GM19035 (cell line): ENCODE results near the gene KCNK4.

Source experiments
- ATAC-seq: cut with Tn5 transposase; IDR thresholded peaks from one replicate; pipeline ENCODE4 v1.9.1; 2021; ENCODE audit not compliant: unreplicated experiment

Gene KCNK4

DNA sequence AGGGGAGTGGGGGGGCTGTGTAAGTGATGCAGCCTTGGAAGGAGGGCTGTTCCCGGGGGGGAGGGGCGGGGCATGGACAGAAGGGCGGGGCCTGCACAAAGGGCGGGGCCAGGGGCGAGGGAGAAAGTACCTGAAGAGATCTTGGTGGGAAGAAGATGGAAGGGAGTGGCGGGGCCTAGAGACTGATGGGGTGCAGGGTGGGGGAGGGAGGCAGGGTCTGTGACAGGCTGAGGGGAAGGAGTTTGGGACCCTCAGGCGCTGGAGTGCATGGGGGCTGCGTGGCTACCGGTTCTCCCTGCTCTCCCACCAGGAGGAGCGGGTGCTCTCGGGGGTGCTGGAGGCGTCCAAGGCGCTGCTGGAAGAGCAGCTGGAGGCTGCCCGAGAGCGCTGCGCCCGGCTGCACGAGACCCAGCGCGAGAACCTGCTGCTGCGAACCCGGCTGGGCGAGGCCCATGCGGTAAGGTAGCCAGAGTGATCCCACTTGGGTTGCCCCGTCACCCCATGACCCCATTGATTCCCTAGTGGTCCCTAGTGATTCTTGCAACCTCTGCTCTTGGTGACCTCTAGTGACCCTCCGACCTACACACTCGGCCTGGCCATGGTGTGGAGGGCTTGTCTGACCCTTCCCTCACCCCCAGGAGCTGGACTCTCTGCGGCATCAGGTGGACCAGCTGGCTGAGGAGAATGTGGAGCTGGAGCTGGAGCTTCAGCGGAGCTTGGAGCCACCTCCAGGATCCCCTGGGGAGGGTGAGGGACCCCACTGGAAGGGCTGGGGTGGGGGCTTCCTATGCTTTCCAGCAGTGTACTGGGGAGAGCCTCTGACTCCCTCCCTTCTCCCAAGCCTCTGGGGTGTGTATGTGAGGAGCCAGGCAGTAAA is 52.0 kb downstream of the KCNK4 start:
- ATAC-seq = no peak

- no peak for ATAC-seq
These were observed 52.9 kb downstream of the KCNK4 start for GRCh38 chr11:64343767-64344559.

- no peak for ATAC-seq
These were observed 53.7 kb downstream of the KCNK4 start for GRCh38 chr11:64344787-64345186.

DNA sequence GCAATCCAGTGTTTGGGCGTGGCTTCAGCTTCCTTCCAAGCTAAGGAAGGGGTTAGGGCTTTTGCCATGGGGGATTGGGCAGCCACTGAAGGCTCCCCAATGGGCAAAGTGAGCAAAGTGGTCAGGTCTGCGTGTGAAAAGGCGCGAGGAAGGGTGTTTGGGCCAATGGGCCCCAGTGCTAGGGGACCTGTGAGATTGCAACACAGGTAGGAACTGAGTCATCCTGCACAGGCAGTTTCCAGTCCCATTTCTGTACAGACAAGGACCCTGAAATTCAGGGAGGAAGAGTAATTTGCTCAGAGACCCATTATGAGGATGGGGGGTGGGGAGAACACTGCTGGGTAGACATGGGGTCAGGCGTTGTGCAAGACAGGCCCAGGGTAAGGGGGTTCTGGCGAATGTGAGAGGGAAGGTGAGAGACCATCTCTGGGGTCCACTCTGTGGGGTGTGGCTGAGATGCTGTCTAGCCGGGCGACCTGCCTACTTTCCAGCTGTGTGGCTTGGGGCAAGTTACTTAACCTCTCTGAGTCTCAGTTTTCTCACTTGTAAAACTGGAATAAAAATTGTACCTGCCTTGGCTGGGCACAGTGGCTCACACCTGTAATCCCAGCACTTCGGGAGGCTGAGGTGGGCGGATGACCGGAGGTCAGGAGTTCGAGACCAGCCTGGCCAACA is 56.2 kb downstream of the KCNK4 start:
- ATAC-seq = no peak

DNA sequence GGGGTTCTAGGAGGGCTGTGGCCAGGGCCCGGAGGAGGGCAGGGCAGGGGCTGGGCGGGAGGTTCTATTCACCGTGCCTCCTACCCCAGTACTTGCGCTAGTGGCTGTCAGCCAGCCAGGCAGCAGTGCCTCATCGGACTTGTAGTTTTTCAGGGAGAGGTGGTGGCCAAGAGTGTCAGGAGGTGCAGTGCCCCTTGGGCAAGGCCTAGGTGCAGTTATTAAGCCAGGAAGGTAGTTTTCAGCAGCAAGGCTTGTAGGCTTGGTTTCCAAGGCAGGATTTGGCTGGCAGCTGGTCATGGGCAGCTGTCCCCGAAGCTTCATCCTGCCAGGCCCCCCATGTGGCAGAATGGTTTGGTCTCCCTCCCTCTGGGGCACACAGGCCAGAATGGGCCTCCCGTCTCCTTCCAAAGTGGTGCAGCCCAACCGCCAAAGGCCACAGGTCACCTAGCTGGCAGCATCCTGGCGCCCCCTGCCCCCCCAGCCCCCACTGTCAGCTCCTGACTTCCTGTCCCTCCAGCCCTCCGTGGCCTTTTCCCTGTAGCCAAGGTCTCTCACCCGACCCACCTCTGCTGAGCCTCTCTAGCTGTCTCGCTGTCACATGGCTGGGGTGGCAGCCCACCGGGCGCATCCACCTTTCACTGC is 57.4 kb downstream of the KCNK4 start:
- no peak for ATAC-seq

- no peak for ATAC-seq
These were observed 57.9 kb downstream of the KCNK4 start for GRCh38 chr11:64349025-64349387.

GRCh38 chr11:64349404-64349803 is 58.3 kb downstream of the KCNK4 start:
- ATAC-seq = no peak
